HepG2 (cell line): ENCODE data around the gene TRPC3. TPM values are rescaled to one million over a fixed set of nuclear protein-coding genes. Genes with fewer than 3 reads are reported as not detected.

ENCODE experiments used
- ATAC-seq: fragments of 200-7000 bp; cut with Tn5 transposase; 3 replicates; pipeline ENCODE4 v1.9.1; 2020; ENCODE audit warnings: mild to moderate bottlenecking, moderate library complexity
- BruUV-seq: library from RNA; stranded (reverse); fragments of 400-500 nt; replicated peaks from 2 replicates; lab custom pipeline; 2021; lab: Mats Ljungman, UMichigan
- CTCF ChIA-PET: fragments of 300-600 bp; formaldehyde crosslinking; extraction: SDS; loops from one replicate; lab custom pipeline; 2021; ENCODE audit warnings: low total read pairs, inconsistent platforms, low intra/inter-chr PET ratio; lab: Yijun Ruan, JAX
- POLR2A ChIA-PET: fragments of 350-600 bp; sonication (Branson Sonifier 250); formaldehyde crosslinking; loops from one replicate; lab custom pipeline; 2020; ENCODE audit warnings: antibody characterized with exemption, inconsistent platforms; lab: Yijun Ruan, JAX
- DNase-seq: peaks from one replicate; pipeline ENCODE4 v3.0.0-alpha.2; 2015; ENCODE audit warnings: low spot score
- FAIRE-seq: peaks from 3 replicates; lab custom pipeline; 2011; peaks lifted over from hg19 to GRCh38; lab: Jason Lieb, UNC
- H2AFZ ChIP-seq: one replicate; pipeline ENCODE4 v1.6.1; 2011; ENCODE audit warnings: low read length, inconsistent platforms
- H3K27ac ChIP-seq: fragments of 300-600 bp; 3 replicates; pipeline ENCODE4 v1.8.0; 2011; ENCODE audit warnings: mixed run types, mild to moderate bottlenecking, mixed read lengths, low read length, inconsistent platforms; ENCODE audit not compliant: insufficient read depth; ENCODE audit errors: extremely low read length
- H3K27me3 ChIP-seq, 2 experiments: fragments of 200-600 bp in 1 of 2; 2 replicates in 1 of 2; 3 replicates in 1 of 2; pipeline versions ENCODE4 v1.6.0 to v1.8.0; 2011; ENCODE audit warnings: low read length in 2 of 2, mild to moderate bottlenecking in 2 of 2, moderate library complexity in 2 of 2, inconsistent platforms in 1 of 2; ENCODE audit not compliant: insufficient read depth in 2 of 2, control insufficient read depth in 1 of 2
- H3K36me3 ChIP-seq, 2 experiments: fragments of 200-600 bp in 1 of 2; replicated peaks in 1 of 2; 2 replicates in 1 of 2; 3 replicates in 1 of 2; pipeline versions ENCODE4 v1.5.1 to v1.8.0; 2011; ENCODE audit warnings: low read length in 2 of 2, inconsistent platforms in 1 of 2; ENCODE audit not compliant: insufficient read depth in 2 of 2, control insufficient read depth in 1 of 2
- H3K4me1 ChIP-seq: 2 replicates; pipeline ENCODE4 v1.5.1; 2012; ENCODE audit warnings: low read length, inconsistent platforms; ENCODE audit not compliant: insufficient read depth
- H3K4me2 ChIP-seq: 2 replicates; pipeline ENCODE4 v1.6.0; 2011; ENCODE audit warnings: low read depth, low read length, inconsistent platforms
- H3K4me3 ChIP-seq, 3 experiments: fragments of 200-600 bp in 1 of 3; sonication (generic), shearing (Covaris generic) in 1 of 3; replicated peaks in 1 of 3; 2 replicates each; pipeline ENCODE4 v1.5.1; 2011 to 2016; ENCODE audit warnings: low read length in 3 of 3, inconsistent platforms in 2 of 3, low read depth in 2 of 3, mild to moderate bottlenecking in 2 of 3, control low read depth in 1 of 3, mixed read lengths in 1 of 3; ENCODE audit not compliant: insufficient read depth in 1 of 3
- H3K79me2 ChIP-seq: one replicate; pipeline ENCODE4 v1.6.1; 2011; ENCODE audit warnings: low read length, inconsistent platforms; ENCODE audit not compliant: insufficient read depth
- H3K9ac ChIP-seq: 2 replicates; pipeline ENCODE4 v1.6.0; 2011; ENCODE audit warnings: mild to moderate bottlenecking, low read depth, low read length, inconsistent platforms; ENCODE audit not compliant: insufficient read depth
- H3K9me3 ChIP-seq: 2 replicates; pipeline ENCODE4 v1.5.1; 2012; ENCODE audit warnings: mild to moderate bottlenecking, low read length
- H4K20me1 ChIP-seq: 2 replicates; pipeline ENCODE4 v1.6.0; 2011; ENCODE audit warnings: inconsistent platforms, mild to moderate bottlenecking, low read length, moderate library complexity; ENCODE audit not compliant: insufficient read depth
- ATF1 ChIP-seq: IDR thresholded peaks from 2 replicates; pipeline ENCODE4 v1.6.1; 2016; ENCODE audit warnings: mild to moderate bottlenecking, control low read depth
- CREM ChIP-seq, 2 experiments: sonication (generic) in 1 of 2; formaldehyde crosslinking in 1 of 2; IDR thresholded peaks; 2 replicates each; pipeline versions ENCODE4 v1.4.0 to v1.6.1; 2016 to 2020; ENCODE audit warnings: antibody characterized with exemption in 1 of 2, mild to moderate bottlenecking in 1 of 2, missing genetic modification reagents in 1 of 2
- EZH2 ChIP-seq: conservative IDR thresholded peaks from 2 replicates; pipeline ENCODE4 v1.6.1; 2012; ENCODE audit warnings: mild to moderate bottlenecking, low read depth, low read length, moderate library complexity
- NFKB2 ChIP-seq: sonication (generic); formaldehyde crosslinking; IDR thresholded peaks from 2 replicates; pipeline ENCODE4 v1.4.0; 2020; ENCODE audit warnings: missing genetic modification reagents, borderline replicate concordance
- PHB2 ChIP-seq: fragments of 450-650 bp; IDR thresholded peaks from 2 replicates; pipeline ENCODE4 v1.6.1; 2018; ENCODE audit not compliant: partially characterized antibody
- TSC22D2 ChIP-seq: sonication (generic); formaldehyde crosslinking; IDR thresholded peaks from 2 replicates; pipeline ENCODE4 v1.5.1; 2020; ENCODE audit warnings: missing genetic modification reagents, mild to moderate bottlenecking, borderline replicate concordance
- ZNF670 ChIP-seq: sonication (generic); formaldehyde crosslinking; IDR thresholded peaks from 2 replicates; pipeline ENCODE4 v1.8.0; 2022; ENCODE audit warnings: mild to moderate bottlenecking, missing genetic modification reagents, borderline replicate concordance
- ZNF746 ChIP-seq: sonication (generic); formaldehyde crosslinking; IDR thresholded peaks from 2 replicates; pipeline ENCODE4 v1.8.0; 2022; ENCODE audit warnings: mild to moderate bottlenecking, missing genetic modification reagents
- WGBS: methylation state at CpG from one replicate; pipeline ENCODE4 v1.1.6; 2017; ENCODE audit warnings: low lambda C conversion rate; 5-methylcytosine and 5-hydroxymethylcytosine counted together
- in situ Hi-C: cut with HindIII; loops from 2 replicates; pipeline ENCODE4 v1.10.0; 2017; ENCODE audit warnings: low pct_unique_long_range_greater_than_20kb; ENCODE audit not compliant: extremely low pct_ligation_motif_present
- intact Hi-C: fragments of 100-400 bp; cut with micrococcal nuclease; formaldehyde crosslinking; loops from one replicate; pipeline ENCODE4 v1.10.0; 2022; ENCODE audit not compliant: unreplicated experiment
- polyA plus RNA-seq, 8 experiments: library from polyadenylated mRNA; depleted of rRNA in 3 of 8; stranded (reverse) in 7 of 8; unstranded in 1 of 8; fragments of >200 nt; fragmentation: Illumina TruSeq in 4 of 8; extraction: Trizol in 4 of 8; gene quantifications; 2 replicates each; pipeline versions ENCODE4 v1.2.1 to v1.2.3, GENCODE V29; 2011 to 2016; ENCODE audit warnings: low read depth in 4 of 8, missing spikeins in 1 of 8, mixed read lengths in 1 of 8; ENCODE audit not compliant: insufficient read depth in 1 of 8
- total RNA-seq, 5 experiments: library from RNA; depleted of rRNA; stranded (reverse); fragments of >200 nt; fragmentation: Illumina TruSeq; extraction: Trizol; gene quantifications; 2 replicates each; pipeline ENCODE4 v1.2.3, GENCODE V29; 2016; ENCODE audit warnings: low read depth in 1 of 5
- TF ChIP-seq, protein P1 (sequence below): sonication (generic); formaldehyde crosslinking; IDR thresholded peaks from 2 replicates; pipeline ENCODE4 v1.4.0; 2020; ENCODE audit warnings: missing genetic modification reagents
- TF ChIP-seq, protein P2 (sequence below): sonication (generic); formaldehyde crosslinking; IDR thresholded peaks from 2 replicates; pipeline ENCODE4 v1.9.0; 2022; ENCODE audit warnings: low read depth, missing genetic modification reagents
- TF ChIP-seq, protein P3 (sequence below): sonication (generic); formaldehyde crosslinking; IDR thresholded peaks from 2 replicates; pipeline ENCODE4 v1.5.1; 2020; ENCODE audit warnings: missing genetic modification reagents, mild to moderate bottlenecking, borderline replicate concordance
- TF ChIP-seq, protein P4 (sequence below): sonication (generic); formaldehyde crosslinking; IDR thresholded peaks from 2 replicates; pipeline ENCODE4 v1.4.0; 2020; ENCODE audit warnings: missing genetic modification reagents

TRPC3 gene
- total and polyA plus RNA-seq, 2 of the 13 experiments (the other 11 are each of a cell fraction or from before 2014, with no cell fraction given): not detected

DNA sequence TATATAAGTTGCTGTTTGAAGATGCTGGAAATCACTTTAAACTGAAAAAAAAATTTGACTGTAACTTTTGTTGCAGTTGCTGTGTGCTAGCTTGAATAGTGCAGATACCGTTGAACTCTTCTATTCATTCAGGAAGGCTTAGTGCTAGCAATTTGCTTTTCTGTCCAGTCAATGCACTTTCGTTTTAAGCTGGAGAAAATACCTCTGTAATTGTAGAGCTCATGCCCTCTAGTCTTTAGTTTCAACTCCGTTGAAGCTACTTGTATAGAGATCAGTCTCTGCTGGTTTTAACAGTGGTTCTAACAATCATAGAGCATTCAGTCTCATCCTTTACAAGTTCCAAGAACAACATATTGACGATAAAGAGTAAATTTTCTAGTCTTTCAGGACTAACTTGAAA, 49.0 kb upstream of the TRPC3 start:
- H3K9ac ChIP-seq: no peak overlapping the region
- no peak for FAIRE-seq
- no peak overlapping the region for H3K4me3 ChIP-seq
- no peak for ATAC-seq
- H3K27ac ChIP-seq: no peak overlapping the region
- intact Hi-C loops (no loop called here), in situ Hi-C loops (loop anchor here (5.0 kb wide), 1 partner anchor 94 kb away; no protein-coding TSS in a partner anchor)
- CTCF ChIA-PET: interaction anchor here (3.7 kb wide), 1 partner anchor 100 kb away, joined by 25 read pairs; no protein-coding TSS in a partner anchor
- no peaks in the 10 kb centered on the region for H4K20me1 ChIP-seq
- H3K36me3 ChIP-seq: no peaks in the 10 kb centered on the region
- no peaks in the 10 kb centered on the region for H3K9me3 ChIP-seq
- H2AFZ ChIP-seq: no peak overlapping the region
- no peak for DNase-seq
- 0 out of 2 replicates have a peak, but pooled peaks cover 6% of the 10 kb centered on the region for H3K4me1 ChIP-seq
- BruUV-seq: no TSS peak
- no peaks in the 10 kb centered on the region for H3K79me2 ChIP-seq
- WGBS: 6% methylated on average over 4 of the region's 4 CpGs
- H3K4me2 ChIP-seq: no peak overlapping the region
- POLR2A ChIA-PET: no interaction called here
- H3K27me3 ChIP-seq: no peaks in the 10 kb centered on the region; a peak in 1 of 5 replicates
- TF ChIP-seq, protein P1, sequence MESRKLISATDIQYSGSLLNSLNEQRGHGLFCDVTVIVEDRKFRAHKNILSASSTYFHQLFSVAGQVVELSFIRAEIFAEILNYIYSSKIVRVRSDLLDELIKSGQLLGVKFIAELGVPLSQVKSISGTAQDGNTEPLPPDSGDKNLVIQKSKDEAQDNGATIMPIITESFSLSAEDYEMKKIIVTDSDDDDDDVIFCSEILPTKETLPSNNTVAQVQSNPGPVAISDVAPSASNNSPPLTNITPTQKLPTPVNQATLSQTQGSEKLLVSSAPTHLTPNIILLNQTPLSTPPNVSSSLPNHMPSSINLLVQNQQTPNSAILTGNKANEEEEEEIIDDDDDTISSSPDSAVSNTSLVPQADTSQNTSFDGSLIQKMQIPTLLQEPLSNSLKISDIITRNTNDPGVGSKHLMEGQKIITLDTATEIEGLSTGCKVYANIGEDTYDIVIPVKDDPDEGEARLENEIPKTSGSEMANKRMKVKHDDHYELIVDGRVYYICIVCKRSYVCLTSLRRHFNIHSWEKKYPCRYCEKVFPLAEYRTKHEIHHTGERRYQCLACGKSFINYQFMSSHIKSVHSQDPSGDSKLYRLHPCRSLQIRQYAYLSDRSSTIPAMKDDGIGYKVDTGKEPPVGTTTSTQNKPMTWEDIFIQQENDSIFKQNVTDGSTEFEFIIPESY: no peak
- TF ChIP-seq ZNF670 (CRISPR knock-in tag) (no peak), ATF1 (no peak), EZH2 (no peak), NFKB2 (no peak), PHB2 (no peak), TSC22D2 (CRISPR knock-in tag) (no peak), CREM (IDR thresholded peaks at IDR 0.05) (no peak), CREM (CRISPR knock-in tag; IDR thresholded peaks at IDR 0.05) (no peak), ZNF746 (CRISPR knock-in tag) (no peak)
- TF ChIP-seq, protein P2, sequence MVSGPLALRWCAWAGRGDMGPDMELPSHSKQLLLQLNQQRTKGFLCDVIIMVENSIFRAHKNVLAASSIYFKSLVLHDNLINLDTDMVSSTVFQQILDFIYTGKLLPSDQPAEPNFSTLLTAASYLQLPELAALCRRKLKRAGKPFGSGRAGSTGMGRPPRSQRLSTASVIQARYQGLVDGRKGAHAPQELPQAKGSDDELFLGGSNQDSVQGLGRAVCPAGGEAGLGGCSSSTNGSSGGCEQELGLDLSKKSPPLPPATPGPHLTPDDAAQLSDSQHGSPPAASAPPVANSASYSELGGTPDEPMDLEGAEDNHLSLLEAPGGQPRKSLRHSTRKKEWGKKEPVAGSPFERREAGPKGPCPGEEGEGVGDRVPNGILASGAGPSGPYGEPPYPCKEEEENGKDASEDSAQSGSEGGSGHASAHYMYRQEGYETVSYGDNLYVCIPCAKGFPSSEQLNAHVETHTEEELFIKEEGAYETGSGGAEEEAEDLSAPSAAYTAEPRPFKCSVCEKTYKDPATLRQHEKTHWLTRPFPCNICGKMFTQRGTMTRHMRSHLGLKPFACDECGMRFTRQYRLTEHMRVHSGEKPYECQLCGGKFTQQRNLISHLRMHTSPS: no peak
- TF ChIP-seq, protein P3, sequence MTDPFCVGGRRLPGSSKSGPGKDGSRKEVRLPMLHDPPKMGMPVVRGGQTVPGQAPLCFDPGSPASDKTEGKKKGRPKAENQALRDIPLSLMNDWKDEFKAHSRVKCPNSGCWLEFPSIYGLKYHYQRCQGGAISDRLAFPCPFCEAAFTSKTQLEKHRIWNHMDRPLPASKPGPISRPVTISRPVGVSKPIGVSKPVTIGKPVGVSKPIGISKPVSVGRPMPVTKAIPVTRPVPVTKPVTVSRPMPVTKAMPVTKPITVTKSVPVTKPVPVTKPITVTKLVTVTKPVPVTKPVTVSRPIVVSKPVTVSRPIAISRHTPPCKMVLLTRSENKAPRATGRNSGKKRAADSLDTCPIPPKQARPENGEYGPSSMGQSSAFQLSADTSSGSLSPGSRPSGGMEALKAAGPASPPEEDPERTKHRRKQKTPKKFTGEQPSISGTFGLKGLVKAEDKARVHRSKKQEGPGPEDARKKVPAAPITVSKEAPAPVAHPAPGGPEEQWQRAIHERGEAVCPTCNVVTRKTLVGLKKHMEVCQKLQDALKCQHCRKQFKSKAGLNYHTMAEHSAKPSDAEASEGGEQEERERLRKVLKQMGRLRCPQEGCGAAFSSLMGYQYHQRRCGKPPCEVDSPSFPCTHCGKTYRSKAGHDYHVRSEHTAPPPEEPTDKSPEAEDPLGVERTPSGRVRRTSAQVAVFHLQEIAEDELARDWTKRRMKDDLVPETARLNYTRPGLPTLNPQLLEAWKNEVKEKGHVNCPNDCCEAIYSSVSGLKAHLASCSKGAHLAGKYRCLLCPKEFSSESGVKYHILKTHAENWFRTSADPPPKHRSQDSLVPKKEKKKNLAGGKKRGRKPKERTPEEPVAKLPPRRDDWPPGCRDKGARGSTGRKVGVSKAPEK (CRISPR knock-in tag): no peak
- TF ChIP-seq, protein P4, sequence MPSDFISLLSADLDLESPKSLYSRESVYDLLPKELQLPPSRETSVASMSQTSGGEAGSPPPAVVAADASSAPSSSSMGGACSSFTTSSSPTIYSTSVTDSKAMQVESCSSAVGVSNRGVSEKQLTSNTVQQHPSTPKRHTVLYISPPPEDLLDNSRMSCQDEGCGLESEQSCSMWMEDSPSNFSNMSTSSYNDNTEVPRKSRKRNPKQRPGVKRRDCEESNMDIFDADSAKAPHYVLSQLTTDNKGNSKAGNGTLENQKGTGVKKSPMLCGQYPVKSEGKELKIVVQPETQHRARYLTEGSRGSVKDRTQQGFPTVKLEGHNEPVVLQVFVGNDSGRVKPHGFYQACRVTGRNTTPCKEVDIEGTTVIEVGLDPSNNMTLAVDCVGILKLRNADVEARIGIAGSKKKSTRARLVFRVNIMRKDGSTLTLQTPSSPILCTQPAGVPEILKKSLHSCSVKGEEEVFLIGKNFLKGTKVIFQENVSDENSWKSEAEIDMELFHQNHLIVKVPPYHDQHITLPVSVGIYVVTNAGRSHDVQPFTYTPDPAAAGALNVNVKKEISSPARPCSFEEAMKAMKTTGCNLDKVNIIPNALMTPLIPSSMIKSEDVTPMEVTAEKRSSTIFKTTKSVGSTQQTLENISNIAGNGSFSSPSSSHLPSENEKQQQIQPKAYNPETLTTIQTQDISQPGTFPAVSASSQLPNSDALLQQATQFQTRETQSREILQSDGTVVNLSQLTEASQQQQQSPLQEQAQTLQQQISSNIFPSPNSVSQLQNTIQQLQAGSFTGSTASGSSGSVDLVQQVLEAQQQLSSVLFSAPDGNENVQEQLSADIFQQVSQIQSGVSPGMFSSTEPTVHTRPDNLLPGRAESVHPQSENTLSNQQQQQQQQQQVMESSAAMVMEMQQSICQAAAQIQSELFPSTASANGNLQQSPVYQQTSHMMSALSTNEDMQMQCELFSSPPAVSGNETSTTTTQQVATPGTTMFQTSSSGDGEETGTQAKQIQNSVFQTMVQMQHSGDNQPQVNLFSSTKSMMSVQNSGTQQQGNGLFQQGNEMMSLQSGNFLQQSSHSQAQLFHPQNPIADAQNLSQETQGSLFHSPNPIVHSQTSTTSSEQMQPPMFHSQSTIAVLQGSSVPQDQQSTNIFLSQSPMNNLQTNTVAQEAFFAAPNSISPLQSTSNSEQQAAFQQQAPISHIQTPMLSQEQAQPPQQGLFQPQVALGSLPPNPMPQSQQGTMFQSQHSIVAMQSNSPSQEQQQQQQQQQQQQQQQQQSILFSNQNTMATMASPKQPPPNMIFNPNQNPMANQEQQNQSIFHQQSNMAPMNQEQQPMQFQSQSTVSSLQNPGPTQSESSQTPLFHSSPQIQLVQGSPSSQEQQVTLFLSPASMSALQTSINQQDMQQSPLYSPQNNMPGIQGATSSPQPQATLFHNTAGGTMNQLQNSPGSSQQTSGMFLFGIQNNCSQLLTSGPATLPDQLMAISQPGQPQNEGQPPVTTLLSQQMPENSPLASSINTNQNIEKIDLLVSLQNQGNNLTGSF (CRISPR knock-in tag): no peak
